Gastrocnemius medialis (tissue), 4 donors: ENCODE measurements around the gene CTIF. TPM values are rescaled to one million over a fixed set of nuclear protein-coding genes. Genes with fewer than 3 reads are reported as not detected.

ENCODE experiments used
- ATAC-seq, 2 donors: fragments of 150-250 bp; one replicate each; pipeline ENCODE4 v1.9.1; 2016
- DNase-seq, 2 donors: peaks; one replicate each; pipeline ENCODE4 v3.0.0-alpha.2; 2019
- H3K27ac ChIP-seq, 4 donors: fragments of 200-600 bp; sonication (generic); 1 replicate in 1 of 4; 2 replicates in 3 of 4; pipeline ENCODE4 v1.5.1; 2016 to 2018; ENCODE audit warnings: mild to moderate bottlenecking in 2 of 4, moderate library complexity in 1 of 4
- H3K27me3 ChIP-seq, 3 donors: fragments of 200-600 bp; sonication (generic) in 2 of 3; 1 replicate in 1 of 3; 2 replicates in 2 of 3; pipeline versions ENCODE4 v1.5.1 to v1.6.0; 2016 to 2019; ENCODE audit warnings: mild to moderate bottlenecking in 1 of 3, moderate library complexity in 1 of 3
- H3K36me3 ChIP-seq, 2 donors: fragments of 200-600 bp; sonication (generic) in 1 of 2; one replicate each; pipeline ENCODE4 v1.5.1; 2017 to 2018
- H3K4me1 ChIP-seq, 2 donors: fragments of 200-600 bp; sonication (generic) in 1 of 2; one replicate each; pipeline ENCODE4 v1.5.1; 2016 to 2017; ENCODE audit warnings: mild to moderate bottlenecking in 2 of 2
- H3K4me3 ChIP-seq, 4 donors: fragments of 200-600 bp; sonication (generic) in 3 of 4; 1 replicate in 1 of 4; 2 replicates in 3 of 4; pipeline ENCODE4 v1.5.1; 2016 to 2019; ENCODE audit warnings: mild to moderate bottlenecking in 2 of 4
- H3K9me3 ChIP-seq, 3 donors: fragments of 200-600 bp; sonication (generic) in 2 of 3; 1 replicate in 1 of 3; 2 replicates in 2 of 3; pipeline ENCODE4 v1.5.1; 2016 to 2019
- POLR2A ChIP-seq, 2 donors: fragments of 450-650 bp; IDR thresholded peaks; one replicate each; pipeline ENCODE4 v1.6.1; 2017; ENCODE audit warnings: antibody characterized with exemption in 2 of 2, mild to moderate bottlenecking in 2 of 2, moderate library complexity in 2 of 2
- in situ Hi-C, 4 donors: fragments of 200-750 bp; cut with MboI; loops; one replicate each; pipeline versions ENCODE4 v1.15.0 to v1.8.0; 2017; ENCODE audit warnings: low sequenced_read_pairs in 4 of 4
- intact Hi-C: fragments of 100-400 bp; cut with DNase I; formaldehyde crosslinking; loops from one replicate; pipeline ENCODE4 v1.15.1; 2023; ENCODE audit warnings: low total_unique reads
- total RNA-seq, 4 donors: library from RNA; depleted of rRNA; stranded (reverse); fragments of >200 nt; gene quantifications; one replicate each; pipeline versions ENCODE4 v1.1.0 to v1.2.3, GENCODE V29; 2016
- TF ChIP-seq, protein P1 (sequence below), 5 experiments: fragments of 450-650 bp in 3 of 5; fragments of 200-600 bp in 2 of 5; sonication (generic) in 2 of 5; IDR thresholded peaks in 4 of 5; conservative IDR thresholded peaks in 1 of 5; 1 replicate in 4 of 5; 2 replicates in 1 of 5; pipeline ENCODE4 v1.5.1; 2016 to 2019; ENCODE audit warnings: antibody characterized with exemption in 5 of 5, mild to moderate bottlenecking in 3 of 5, moderate library complexity in 3 of 5

The CTIF gene
- total RNA-seq, 4 donors from 2014 or later: 20.2 to 35.4 (median 23.1) TPM

DNA sequence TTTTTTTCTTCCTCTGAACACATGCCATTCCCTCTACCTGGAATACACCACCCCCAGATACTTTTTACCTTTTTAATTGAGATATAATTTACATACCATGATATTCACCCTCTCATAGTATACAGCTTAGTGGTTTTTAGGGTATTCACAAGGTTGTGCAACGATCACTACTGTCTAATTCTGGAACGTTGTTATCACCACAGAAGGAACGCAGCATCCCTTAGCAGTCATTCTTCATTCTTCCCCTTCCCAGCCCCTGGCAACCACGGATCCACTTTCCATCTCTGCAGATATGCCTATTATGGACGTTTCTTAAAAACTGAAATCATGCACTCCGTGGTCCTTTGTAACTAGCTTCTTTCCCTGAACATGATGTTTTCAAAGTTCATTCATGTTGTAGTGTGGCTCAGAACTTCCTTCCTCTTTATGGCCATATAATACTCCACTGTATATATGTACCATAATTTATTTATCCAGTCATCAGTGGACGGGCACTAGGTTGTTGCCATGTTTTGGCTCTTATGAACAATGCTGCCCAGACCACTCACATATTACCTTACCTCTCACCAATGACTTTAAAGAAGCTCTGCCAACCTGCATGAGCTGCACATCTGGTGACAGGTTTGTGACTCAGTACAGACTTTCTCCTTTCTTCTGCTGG, 168.9 kb downstream of the CTIF start:
- Histone ChIP-seq H3K4me1 (peaks cover 20 to 24% of the 10 kb centered on the region in 2 donors), H3K27me3 (no peaks in the 10 kb centered on the region), H3K4me3 (no peak overlapping the region), H3K9me3 (no peaks in the 10 kb centered on the region), H3K27ac (no peak overlapping the region), H3K36me3 (no peaks in the 10 kb centered on the region)
- in situ Hi-C loops: no loop called here
- no peak for DNase-seq
- no peak for ATAC-seq
- intact Hi-C loops: no loop called here
- TF ChIP-seq, protein P1, sequence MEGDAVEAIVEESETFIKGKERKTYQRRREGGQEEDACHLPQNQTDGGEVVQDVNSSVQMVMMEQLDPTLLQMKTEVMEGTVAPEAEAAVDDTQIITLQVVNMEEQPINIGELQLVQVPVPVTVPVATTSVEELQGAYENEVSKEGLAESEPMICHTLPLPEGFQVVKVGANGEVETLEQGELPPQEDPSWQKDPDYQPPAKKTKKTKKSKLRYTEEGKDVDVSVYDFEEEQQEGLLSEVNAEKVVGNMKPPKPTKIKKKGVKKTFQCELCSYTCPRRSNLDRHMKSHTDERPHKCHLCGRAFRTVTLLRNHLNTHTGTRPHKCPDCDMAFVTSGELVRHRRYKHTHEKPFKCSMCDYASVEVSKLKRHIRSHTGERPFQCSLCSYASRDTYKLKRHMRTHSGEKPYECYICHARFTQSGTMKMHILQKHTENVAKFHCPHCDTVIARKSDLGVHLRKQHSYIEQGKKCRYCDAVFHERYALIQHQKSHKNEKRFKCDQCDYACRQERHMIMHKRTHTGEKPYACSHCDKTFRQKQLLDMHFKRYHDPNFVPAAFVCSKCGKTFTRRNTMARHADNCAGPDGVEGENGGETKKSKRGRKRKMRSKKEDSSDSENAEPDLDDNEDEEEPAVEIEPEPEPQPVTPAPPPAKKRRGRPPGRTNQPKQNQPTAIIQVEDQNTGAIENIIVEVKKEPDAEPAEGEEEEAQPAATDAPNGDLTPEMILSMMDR (IDR thresholded peaks at IDR 0.05 in 4 of 5, conservative IDR thresholded peaks at IDR 0.05 in 1 of 5): no peak
- TF ChIP-seq POLR2A (IDR thresholded peaks at IDR 0.05): no peak

DNA sequence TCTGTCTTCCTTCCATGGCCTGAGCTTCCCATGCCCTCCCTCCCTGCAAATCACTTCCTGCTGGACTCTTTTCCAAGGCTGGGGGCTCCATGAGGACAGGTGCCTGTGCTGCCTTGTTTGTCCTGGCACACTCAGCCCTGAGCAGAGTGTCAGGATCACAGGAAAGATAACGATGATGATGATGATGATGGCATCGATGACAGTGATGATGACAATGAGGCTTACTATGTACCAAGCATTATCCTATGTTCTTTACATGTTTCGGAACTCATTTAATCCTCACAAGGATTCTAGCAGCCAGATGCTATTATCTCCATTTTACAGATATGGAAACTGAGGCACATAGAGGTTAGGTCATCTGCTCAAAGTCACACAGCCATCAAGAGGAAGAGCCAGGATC, 170.0 kb downstream of the CTIF start:
- in situ Hi-C loops: no loop called here
- Histone ChIP-seq H3K4me3 (no peak overlapping the region), H3K36me3 (no peaks in the 10 kb centered on the region), H3K27me3 (no peaks in the 10 kb centered on the region), H3K4me1 (peaks cover 25 to 27% of the 10 kb centered on the region in 2 donors), H3K27ac (peak overlapping the region in 2 of 4 donors; percentile 22 to 26), H3K9me3 (no peaks in the 10 kb centered on the region)
- intact Hi-C loops: no loop called here
- no peak for DNase-seq
- TF ChIP-seq, protein P1 (IDR thresholded peaks at IDR 0.05 in 4 of 5, conservative IDR thresholded peaks at IDR 0.05 in 1 of 5): no peak
- no peak for TF ChIP-seq POLR2A (IDR thresholded peaks at IDR 0.05)
- no peak for ATAC-seq

DNA sequence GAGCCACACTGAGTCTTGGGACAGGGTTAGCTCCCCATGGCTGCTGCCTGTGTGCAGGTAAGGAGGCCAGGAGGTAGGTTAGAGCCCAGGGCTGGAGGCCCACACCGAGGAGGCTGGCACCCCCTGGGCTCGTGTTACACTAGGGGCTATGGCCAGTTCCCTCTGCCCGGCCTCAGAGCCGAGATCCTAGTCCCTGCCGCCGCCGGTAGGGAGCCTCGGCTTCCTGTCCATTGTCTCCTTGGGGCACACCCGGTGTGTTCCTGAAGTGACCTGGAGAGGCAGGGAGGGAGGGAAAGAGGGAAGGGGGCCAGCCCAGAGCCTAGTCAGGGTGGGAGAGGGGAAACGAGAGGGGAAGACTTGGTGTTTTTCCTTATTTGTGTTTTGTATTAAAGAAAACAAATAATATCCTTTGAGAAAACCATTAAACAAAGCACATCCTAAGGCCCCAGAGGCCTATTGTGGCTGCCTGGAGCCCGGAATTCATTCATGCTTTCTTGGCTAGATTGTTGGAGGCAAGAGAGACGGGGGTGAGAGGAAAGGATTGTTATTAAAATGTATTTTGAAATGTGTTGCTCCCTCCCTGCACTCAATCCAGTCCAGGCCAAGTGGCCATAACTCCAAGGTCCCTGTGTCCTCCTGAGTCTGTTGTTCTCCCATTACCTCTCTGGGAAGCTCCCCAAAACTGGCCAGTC, 170.7 kb downstream of the CTIF start:
- intact Hi-C loops: no loop called here
- peaks cover 25 to 31% of the 10 kb centered on the region in 2 donors for H3K4me1 ChIP-seq
- no peaks in the 10 kb centered on the region for H3K27me3 ChIP-seq
- TF ChIP-seq, protein P1 (IDR thresholded peaks at IDR 0.05 in 4 of 5, conservative IDR thresholded peaks at IDR 0.05 in 1 of 5): no peak
- no peak for TF ChIP-seq POLR2A (IDR thresholded peaks at IDR 0.05)
- in situ Hi-C loops: no loop called here
- peak overlapping the region in 3 of 4 donors; percentile 25 to 60 (median 26) for H3K27ac ChIP-seq
- H3K36me3 ChIP-seq: no peaks in the 10 kb centered on the region
- no peak for ATAC-seq
- DNase-seq: no peak
- no peak overlapping the region for H3K4me3 ChIP-seq
- no peaks in the 10 kb centered on the region for H3K9me3 ChIP-seq

DNA sequence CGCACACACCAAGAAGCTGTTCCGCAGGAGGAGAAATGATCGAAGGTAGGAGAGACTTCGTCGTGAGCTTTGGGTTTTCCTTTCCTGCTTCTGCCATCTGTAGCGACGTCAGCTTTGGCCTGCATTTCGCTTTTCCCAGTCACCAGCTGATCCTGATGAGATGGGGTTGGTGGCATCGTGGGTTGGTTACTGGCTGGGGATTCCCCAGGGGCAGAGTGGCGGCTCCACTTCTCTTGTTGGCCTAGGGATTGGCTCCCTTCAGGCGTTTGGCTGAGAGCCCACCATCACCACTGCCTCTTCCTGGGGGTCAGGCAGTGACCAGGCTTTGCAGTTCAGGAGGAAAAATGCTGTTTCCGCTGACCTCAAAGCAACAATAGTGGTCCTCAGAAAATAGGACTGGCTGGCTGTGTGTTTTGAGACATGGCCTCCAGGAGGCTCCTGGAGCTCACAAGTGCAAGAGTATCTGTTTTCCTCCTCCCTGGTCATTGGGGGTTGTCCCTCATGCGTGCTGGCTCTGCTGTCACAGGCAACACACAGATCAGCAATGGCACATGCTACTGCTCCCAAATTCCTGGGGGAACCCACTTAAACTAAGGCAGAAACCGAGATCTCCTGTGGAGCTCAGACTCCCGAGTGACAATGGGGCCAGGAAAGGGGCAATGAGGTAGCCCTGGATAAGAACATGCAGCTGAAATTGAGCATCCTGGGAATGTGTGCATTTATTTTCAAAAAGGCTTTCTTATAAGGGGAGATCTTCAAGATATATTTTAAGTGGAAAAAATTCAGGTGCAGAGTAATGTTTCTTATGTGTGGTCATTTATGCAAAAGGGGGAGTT, 173.0 kb downstream of the CTIF start:
- TF ChIP-seq POLR2A (IDR thresholded peaks at IDR 0.05): no peak
- TF ChIP-seq, protein P1 (IDR thresholded peaks at IDR 0.05 in 4 of 5, conservative IDR thresholded peaks at IDR 0.05 in 1 of 5): peak; percentile 29 to 49 (median 41)
- peak overlapping the region in 1 of 4 donors; percentile 37 for H3K27ac ChIP-seq
- peaks cover 26 to 31% of the 10 kb centered on the region in 2 donors for H3K4me1 ChIP-seq
- no peak overlapping the region for H3K4me3 ChIP-seq
- in situ Hi-C loops (no loop called here), intact Hi-C loops (loop anchor here (2.0 kb wide), 1 partner anchor 33 kb away; no protein-coding TSS in a partner anchor)
- no peaks in the 10 kb centered on the region for H3K36me3 ChIP-seq
- H3K9me3 ChIP-seq: no peaks in the 10 kb centered on the region
- DNase-seq (peak in 1 of 2 donors; percentile 42), ATAC-seq (peak; percentile 44 to 45)
- H3K27me3 ChIP-seq: no peaks in the 10 kb centered on the region
